Measurements from ENCODE around the gene TOGARAM2. TPM values are rescaled to one million over a fixed set of nuclear protein-coding genes. Genes with fewer than 3 reads are reported as not detected.

The TOGARAM2 gene
- total and polyA plus RNA-seq, 10 of the 15 experiments (the other 5 are each of a cell fraction or from before 2014, with no cell fraction given) = 0.01 to 0.06 (median 0.03) TPM; not detected in 7

DNA sequence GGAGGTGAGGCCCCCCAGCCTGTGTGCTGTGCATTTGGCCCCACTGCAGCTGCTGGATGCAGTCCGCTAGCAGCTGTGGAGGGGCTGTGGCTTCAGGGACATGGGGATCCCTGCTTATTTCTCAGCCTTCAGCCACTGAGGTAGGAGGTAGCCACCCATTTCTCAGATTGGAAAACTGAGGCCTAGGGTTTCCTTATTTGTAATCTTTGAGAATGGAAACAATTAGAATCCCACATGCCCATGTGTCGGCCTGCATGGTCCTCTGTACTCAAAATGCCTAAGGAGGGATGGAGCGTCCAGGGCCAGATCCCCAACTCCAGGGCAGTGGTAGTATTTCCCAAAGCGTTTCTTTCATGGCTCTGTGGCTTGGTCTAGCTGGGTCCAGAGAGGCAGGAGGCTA is 42.1 kb downstream of the TOGARAM2 start:
- ATAC-seq = no peak
- ChIA-PET CTCF (no interaction called here), RAD21 (ENCODE audit: unreplicated experiment) (no interaction called here), POLR2A (no interaction called here), SMC1A (ENCODE audit: uncharacterized antibody, unreplicated experiment) (no interaction called here)
- no peak overlapping the region for H3K9ac ChIP-seq (ENCODE audit: control insufficient read depth, insufficient read depth, low read length)
- no peaks in the 10 kb centered on the region for H3K9me3 ChIP-seq (replicated peaks; ENCODE audit: control insufficient read depth, insufficient read depth, low read length)
- in situ Hi-C loops (cut with MboI) (no loop called here), intact Hi-C loops (cut with micrococcal nuclease; ENCODE audit: unreplicated experiment) (no loop called here)
- H4K20me1 ChIP-seq (ENCODE audit: control insufficient read depth, insufficient read depth) = no peaks in the 10 kb centered on the region
- 51% methylated on average over 4 of the region's 4 CpGs for WGBS (ENCODE audit: insufficient coverage, insufficient replicate concordance, low lambda C conversion rate, missing lambda C conversion rate)
- no peak overlapping the region for H3K4me3 ChIP-seq
- H3K27ac ChIP-seq (ENCODE audit: control insufficient read depth, insufficient read depth) = no peak overlapping the region
- H2AFZ ChIP-seq (ENCODE audit: control insufficient read depth, low read depth, low read length) = no peak overlapping the region
- no peak for DNase-seq (ENCODE audit: low read depth, low spot score)
- no peak for FAIRE-seq
- H3K4me2 ChIP-seq (ENCODE audit: control insufficient read depth, insufficient read depth) = no peak overlapping the region
- H3K27me3 ChIP-seq (replicated peaks in 1 of 2; ENCODE audit: control insufficient read depth in 2 of 2, insufficient read depth in 2 of 2, low read length in 1 of 2) = 0 out of 4 replicates have a peak, but pooled peaks cover 0 to 3% of the 10 kb centered on the region in 2 experiments
- H3K36me3 ChIP-seq (ENCODE audit: control insufficient read depth in 2 of 2, insufficient read depth in 2 of 2, low read length in 1 of 2) = no peaks in the 10 kb centered on the region
- TF ChIP-seq CREM (IDR thresholded peaks at IDR 0.05; ENCODE audit: low read depth) (no peak), MEF2B (IDR thresholded peaks at IDR 0.05; ENCODE audit: partially characterized antibody, poor library complexity, severe bottlenecking) (no peak), GABPA (IDR thresholded peaks at IDR 0.05; ENCODE audit: low read depth) (no peak)
- TF ChIP-seq, protein P1, sequence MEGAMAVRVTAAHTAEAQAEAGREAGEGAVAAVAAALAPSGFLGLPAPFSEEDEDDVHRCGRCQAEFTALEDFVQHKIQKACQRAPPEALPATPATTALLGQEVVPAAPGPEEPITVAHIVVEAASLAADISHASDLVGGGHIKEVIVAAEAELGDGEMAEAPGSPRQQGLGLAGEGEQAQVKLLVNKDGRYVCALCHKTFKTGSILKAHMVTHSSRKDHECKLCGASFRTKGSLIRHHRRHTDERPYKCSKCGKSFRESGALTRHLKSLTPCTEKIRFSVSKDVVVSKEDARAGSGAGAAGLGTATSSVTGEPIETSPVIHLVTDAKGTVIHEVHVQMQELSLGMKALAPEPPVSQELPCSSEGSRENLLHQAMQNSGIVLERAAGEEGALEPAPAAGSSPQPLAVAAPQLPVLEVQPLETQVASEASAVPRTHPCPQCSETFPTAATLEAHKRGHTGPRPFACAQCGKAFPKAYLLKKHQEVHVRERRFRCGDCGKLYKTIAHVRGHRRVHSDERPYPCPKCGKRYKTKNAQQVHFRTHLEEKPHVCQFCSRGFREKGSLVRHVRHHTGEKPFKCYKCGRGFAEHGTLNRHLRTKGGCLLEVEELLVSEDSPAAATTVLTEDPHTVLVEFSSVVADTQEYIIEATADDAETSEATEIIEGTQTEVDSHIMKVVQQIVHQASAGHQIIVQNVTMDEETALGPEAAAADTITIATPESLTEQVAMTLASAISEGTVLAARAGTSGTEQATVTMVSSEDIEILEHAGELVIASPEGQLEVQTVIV (IDR thresholded peaks at IDR 0.05; ENCODE audit: borderline replicate concordance, partially characterized antibody) = no peak
- no TSS peak for BruUV-seq (replicated peaks)
- H3K79me2 ChIP-seq (ENCODE audit: control insufficient read depth, insufficient read depth, low read length) = no peaks in the 10 kb centered on the region
- no peaks in the 10 kb centered on the region for H3K4me1 ChIP-seq (ENCODE audit: control insufficient read depth, insufficient read depth, low read length)

DNA sequence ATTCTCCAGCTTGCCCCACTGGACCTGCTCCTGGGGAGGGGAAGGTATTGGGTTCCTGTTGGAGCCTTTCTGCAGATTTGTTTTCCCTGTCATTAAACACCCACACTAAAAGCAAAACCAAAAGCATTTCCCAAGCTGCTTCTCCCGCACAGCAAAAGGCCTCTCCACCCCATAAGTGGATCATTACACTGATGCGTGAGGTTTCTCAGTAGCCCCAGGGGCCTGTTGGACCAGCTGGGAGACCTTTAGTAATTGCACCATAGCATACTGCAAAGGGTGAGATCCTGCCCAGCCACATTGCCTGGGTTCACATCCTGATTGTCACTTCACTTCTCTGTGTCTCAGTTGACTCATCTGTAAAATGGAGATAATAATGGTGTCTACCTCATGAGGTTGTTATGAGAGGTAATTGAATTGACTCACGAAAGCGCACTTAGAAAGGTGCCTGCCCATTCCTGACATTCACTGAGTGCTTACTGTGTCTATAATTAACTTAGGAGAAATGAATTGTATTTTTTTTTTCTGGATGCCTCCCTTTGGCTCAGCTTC is 43.9 kb downstream of the TOGARAM2 start:
- SMC1A ChIA-PET (ENCODE audit: uncharacterized antibody, unreplicated experiment) = interaction anchor here (0.6 kb wide), 1 partner anchor 8 kb away, joined by 3 read pairs; no protein-coding TSS in a partner anchor
- ATAC-seq = no peak
- Histone ChIP-seq H3K79me2 (ENCODE audit: control insufficient read depth, insufficient read depth, low read length) (no peaks in the 10 kb centered on the region), H3K4me1 (ENCODE audit: control insufficient read depth, insufficient read depth, low read length) (no peaks in the 10 kb centered on the region), H3K27me3 (replicated peaks in 1 of 2; ENCODE audit: control insufficient read depth in 2 of 2, insufficient read depth in 2 of 2, low read length in 1 of 2) (0 out of 4 replicates have a peak, but pooled peaks cover 0 to 3% of the 10 kb centered on the region in 2 experiments), H3K4me3 (no peak overlapping the region), H4K20me1 (ENCODE audit: control insufficient read depth, insufficient read depth) (no peaks in the 10 kb centered on the region), H3K4me2 (ENCODE audit: control insufficient read depth, insufficient read depth) (no peak overlapping the region), H3K27ac (ENCODE audit: control insufficient read depth, insufficient read depth) (no peak overlapping the region), H3K9ac (ENCODE audit: control insufficient read depth, insufficient read depth, low read length) (no peak overlapping the region), H3K9me3 (replicated peaks; ENCODE audit: control insufficient read depth, insufficient read depth, low read length) (no peaks in the 10 kb centered on the region), H3K36me3 (ENCODE audit: control insufficient read depth in 2 of 2, insufficient read depth in 2 of 2, low read length in 1 of 2) (no peaks in the 10 kb centered on the region), H2AFZ (ENCODE audit: control insufficient read depth, low read depth, low read length) (no peak overlapping the region)
- POLR2A ChIA-PET = no interaction called here
- DNase-seq (ENCODE audit: low read depth, low spot score) = no peak
- RAD21 ChIA-PET (ENCODE audit: unreplicated experiment) = interaction anchor here (1.2 kb wide), 1 partner anchor 214 kb away, joined by 3 read pairs; no protein-coding TSS in a partner anchor
- intact Hi-C loops (cut with micrococcal nuclease; ENCODE audit: unreplicated experiment) = no loop called here
- 72% methylated on average over 4 of the region's 4 CpGs for WGBS (ENCODE audit: insufficient coverage, insufficient replicate concordance, low lambda C conversion rate, missing lambda C conversion rate)
- no peak for FAIRE-seq
- CTCF ChIA-PET = no interaction called here
- in situ Hi-C loops (cut with MboI) = no loop called here
- no TSS peak for BruUV-seq (replicated peaks)
- TF ChIP-seq CHD1 (IDR thresholded peaks at IDR 0.05; ENCODE audit: low read depth, low read length) (no peak), MEF2A (IDR thresholded peaks at IDR 0.05; ENCODE audit: insufficient read depth, low read depth, low read length) (no peak), SPI1 (IDR thresholded peaks at IDR 0.05; ENCODE audit: borderline replicate concordance, insufficient read depth, low read depth, low read length) (no peak), NFYB (IDR thresholded peaks at IDR 0.05; ENCODE audit: insufficient read depth, low read depth, low read length) (no peak), BACH1 (IDR thresholded peaks at IDR 0.05; ENCODE audit: borderline replicate concordance) (no peak), TAF1 (IDR thresholded peaks at IDR 0.05; ENCODE audit: borderline replicate concordance, low read depth, low read length) (no peak), IRF4 (IDR thresholded peaks at IDR 0.05; ENCODE audit: low read depth, low read length) (no peak), JUND (IDR thresholded peaks at IDR 0.05; ENCODE audit: low read depth, low read length) (no peak), CBFB (IDR thresholded peaks at IDR 0.05; ENCODE audit: low read depth) (no peak), IKZF2 (IDR thresholded peaks at IDR 0.05) (no peak)
- TF ChIP-seq, protein P2, sequence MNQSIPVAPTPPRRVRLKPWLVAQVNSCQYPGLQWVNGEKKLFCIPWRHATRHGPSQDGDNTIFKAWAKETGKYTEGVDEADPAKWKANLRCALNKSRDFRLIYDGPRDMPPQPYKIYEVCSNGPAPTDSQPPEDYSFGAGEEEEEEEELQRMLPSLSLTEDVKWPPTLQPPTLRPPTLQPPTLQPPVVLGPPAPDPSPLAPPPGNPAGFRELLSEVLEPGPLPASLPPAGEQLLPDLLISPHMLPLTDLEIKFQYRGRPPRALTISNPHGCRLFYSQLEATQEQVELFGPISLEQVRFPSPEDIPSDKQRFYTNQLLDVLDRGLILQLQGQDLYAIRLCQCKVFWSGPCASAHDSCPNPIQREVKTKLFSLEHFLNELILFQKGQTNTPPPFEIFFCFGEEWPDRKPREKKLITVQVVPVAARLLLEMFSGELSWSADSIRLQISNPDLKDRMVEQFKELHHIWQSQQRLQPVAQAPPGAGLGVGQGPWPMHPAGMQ (IDR thresholded peaks at IDR 0.05; ENCODE audit: borderline replicate concordance) = no peak
